H9 (cell line): ENCODE results near the gene RPS10. TPM values are rescaled to one million over a fixed set of nuclear protein-coding genes. Genes with fewer than 3 reads are reported as not detected.

Experiments used
- DNase-seq: peaks from one replicate; pipeline ENCODE4 v3.0.0-alpha.2; 2017
- H2AFZ ChIP-seq: one replicate; pipeline ENCODE4 v1.6.1; 2013; ENCODE audit warnings: mild to moderate bottlenecking, low read length, control low read depth, moderate library complexity
- H2AK5ac ChIP-seq: 2 replicates; pipeline ENCODE4 v1.6.1; 2013; ENCODE audit warnings: low read length, control low read depth, mixed read lengths; ENCODE audit not compliant: insufficient read length
- H2BK120ac ChIP-seq: one replicate; pipeline ENCODE4 v1.6.1; 2013; ENCODE audit warnings: low read depth, mild to moderate bottlenecking, low read length, control low read depth, inconsistent platforms; ENCODE audit not compliant: poor library complexity, severe bottlenecking
- H2BK12ac ChIP-seq: 2 replicates; pipeline ENCODE4 v1.6.1; 2013; ENCODE audit warnings: low read length, control low read depth, mixed read lengths, low read depth; ENCODE audit not compliant: insufficient read length
- H2BK15ac ChIP-seq: 2 replicates; pipeline ENCODE4 v1.6.1; 2013; ENCODE audit warnings: low read depth, low read length, control low read depth
- H2BK20ac ChIP-seq: one replicate; pipeline ENCODE4 v1.6.1; 2013; ENCODE audit warnings: low read depth, mild to moderate bottlenecking, low read length, control low read depth, inconsistent platforms; ENCODE audit not compliant: poor library complexity, severe bottlenecking
- H2BK5ac ChIP-seq: 2 replicates; pipeline ENCODE4 v1.6.1; 2013; ENCODE audit warnings: low read length, control low read depth, mixed read lengths; ENCODE audit not compliant: insufficient read length
- H3K14ac ChIP-seq: 2 replicates; pipeline ENCODE4 v1.6.1; 2013; ENCODE audit warnings: low read length, control low read depth; ENCODE audit not compliant: insufficient read depth
- H3K18ac ChIP-seq: 2 replicates; pipeline ENCODE4 v1.6.1; 2013; ENCODE audit warnings: low read depth, mild to moderate bottlenecking, mixed read lengths, low read length, control low read depth; ENCODE audit not compliant: insufficient read length
- H3K23ac ChIP-seq: 2 replicates; pipeline ENCODE4 v1.6.1; 2013; ENCODE audit warnings: low read length, control low read depth, mixed read lengths, low read depth; ENCODE audit not compliant: insufficient read length
- H3K23me2 ChIP-seq: 2 replicates; pipeline ENCODE4 v1.6.1; 2013; ENCODE audit warnings: low read depth, mild to moderate bottlenecking, mixed read lengths, low read length, control low read depth; ENCODE audit not compliant: insufficient read length, poor library complexity, severe bottlenecking
- H3K27ac ChIP-seq: 2 replicates; pipeline ENCODE4 v1.5.1; 2013; ENCODE audit warnings: low read length, control low read depth, mixed read lengths, low read depth; ENCODE audit not compliant: insufficient read length
- H3K27me3 ChIP-seq: 2 replicates; pipeline ENCODE4 v1.6.1; 2013; ENCODE audit warnings: low read length, control low read depth, inconsistent platforms; ENCODE audit not compliant: insufficient read depth
- H3K4ac ChIP-seq: 2 replicates; pipeline ENCODE4 v1.6.1; 2013; ENCODE audit warnings: low read depth, mild to moderate bottlenecking, control low read depth, inconsistent platforms, low read length, moderate library complexity
- H3K4me1 ChIP-seq: 2 replicates; pipeline ENCODE4 v1.6.1; 2013; ENCODE audit warnings: low read length, control low read depth, inconsistent platforms; ENCODE audit not compliant: insufficient read depth
- H3K4me2 ChIP-seq: 2 replicates; pipeline ENCODE4 v1.6.1; 2013; ENCODE audit warnings: low read length, control low read depth, mixed read lengths; ENCODE audit not compliant: insufficient read length, insufficient read depth
- H3K56ac ChIP-seq: 2 replicates; pipeline ENCODE4 v1.6.1; 2013; ENCODE audit warnings: low read depth, mild to moderate bottlenecking, mixed read lengths, low read length, control low read depth; ENCODE audit not compliant: insufficient read length
- H3K79me1 ChIP-seq: 2 replicates; pipeline ENCODE4 v1.6.1; 2013; ENCODE audit warnings: low read depth, mild to moderate bottlenecking, moderate library complexity, low read length, control low read depth, inconsistent platforms; ENCODE audit not compliant: insufficient read depth, poor library complexity, severe bottlenecking
- H3K79me2 ChIP-seq: 2 replicates; pipeline ENCODE4 v1.6.1; 2013; ENCODE audit warnings: low read length, control low read depth, inconsistent platforms; ENCODE audit not compliant: insufficient read depth
- H3K9ac ChIP-seq: 2 replicates; pipeline ENCODE4 v1.6.1; 2013; ENCODE audit warnings: low read length, control low read depth, mixed read lengths; ENCODE audit not compliant: insufficient read length; ENCODE audit errors: extremely low read depth
- H3K9me3 ChIP-seq: one replicate; pipeline ENCODE4 v1.6.1; 2013; ENCODE audit warnings: low read depth, low read length, inconsistent platforms; ENCODE audit not compliant: control insufficient read depth
- H3T11ph ChIP-seq: one replicate; pipeline ENCODE4 v1.6.1; 2013; ENCODE audit warnings: mild to moderate bottlenecking, low read length, control low read depth, inconsistent platforms
- H4K20me1 ChIP-seq: one replicate; pipeline ENCODE4 v1.6.1; 2013; ENCODE audit not compliant: control insufficient read depth, insufficient read length, insufficient read depth
- H4K5ac ChIP-seq: 2 replicates; pipeline ENCODE4 v1.6.1; 2013; ENCODE audit warnings: low read depth, mild to moderate bottlenecking, mixed read lengths, low read length, control low read depth; ENCODE audit not compliant: insufficient read length
- H4K8ac ChIP-seq: replicated peaks from 2 replicates; pipeline ENCODE4 v1.6.1; 2013; ENCODE audit warnings: low read length, control low read depth, mixed read lengths, low read depth; ENCODE audit not compliant: insufficient read length
- H4K91ac ChIP-seq: 2 replicates; pipeline ENCODE4 v1.6.1; 2013; ENCODE audit warnings: low read depth, mild to moderate bottlenecking, moderate library complexity, mixed read lengths, low read length, control low read depth; ENCODE audit not compliant: insufficient read length
- H3K27ac Mint-ChIP-seq, 3 experiments: 2 replicates in 2 of 3; 3 replicates in 1 of 3; pipeline ENCODE4 v1.8.0; 2020 to 2021; ENCODE audit warnings: mixed read lengths in 3 of 3, mild to moderate bottlenecking in 1 of 3, moderate library complexity in 1 of 3
- H3K27me3 Mint-ChIP-seq: 2 replicates; pipeline ENCODE4 v1.8.0; 2021; ENCODE audit warnings: low read depth, mild to moderate bottlenecking, moderate library complexity, mixed read lengths
- H3K36me3 Mint-ChIP-seq, 3 experiments: 2 replicates in 2 of 3; 3 replicates in 1 of 3; pipeline ENCODE4 v1.8.0; 2020 to 2021; ENCODE audit warnings: low read depth in 3 of 3, mixed read lengths in 3 of 3; ENCODE audit not compliant: insufficient read depth in 1 of 3
- H3K4me1 Mint-ChIP-seq, 2 experiments: 2 replicates each; pipeline ENCODE4 v1.8.0; 2020; ENCODE audit warnings: mixed read lengths in 2 of 2
- H3K4me3 Mint-ChIP-seq, 2 experiments: 2 replicates in 1 of 2; 3 replicates in 1 of 2; pipeline ENCODE4 v1.8.0; 2020 to 2021; ENCODE audit warnings: mild to moderate bottlenecking in 2 of 2, mixed read lengths in 2 of 2, moderate library complexity in 1 of 2
- H3K9me3 Mint-ChIP-seq, 2 experiments: 2 replicates in 1 of 2; 3 replicates in 1 of 2; pipeline ENCODE4 v1.8.0; 2020; ENCODE audit warnings: mild to moderate bottlenecking in 2 of 2, mixed read lengths in 2 of 2, moderate library complexity in 1 of 2
- WGBS: extraction: QIAGEN DNeasy Blood & Tissue Kit; methylation state at CpG from one replicate; pipeline ENCODE4 v1.1.7; 2013; ENCODE audit warnings: missing lambda C conversion rate, low lambda C conversion rate, mixed read lengths; ENCODE audit not compliant: insufficient read length; ENCODE audit errors: extremely low coverage; 5-methylcytosine and 5-hydroxymethylcytosine counted together
- total RNA-seq: library from RNA; stranded (reverse); gene quantifications from 2 replicates; pipeline ENCODE4 v1.2.1, GENCODE V29; 2021
- TF ChIP-seq, protein P1 (sequence below): fragments of 200-600 bp; sonication (generic); conservative IDR thresholded peaks from 3 replicates; pipeline ENCODE4 v1.8.0; 2021; ENCODE audit warnings: antibody characterized with exemption, mild to moderate bottlenecking

The RPS10 gene
- total RNA-seq, 1 experiment from 2014 or later = 2,330 TPM

DNA sequence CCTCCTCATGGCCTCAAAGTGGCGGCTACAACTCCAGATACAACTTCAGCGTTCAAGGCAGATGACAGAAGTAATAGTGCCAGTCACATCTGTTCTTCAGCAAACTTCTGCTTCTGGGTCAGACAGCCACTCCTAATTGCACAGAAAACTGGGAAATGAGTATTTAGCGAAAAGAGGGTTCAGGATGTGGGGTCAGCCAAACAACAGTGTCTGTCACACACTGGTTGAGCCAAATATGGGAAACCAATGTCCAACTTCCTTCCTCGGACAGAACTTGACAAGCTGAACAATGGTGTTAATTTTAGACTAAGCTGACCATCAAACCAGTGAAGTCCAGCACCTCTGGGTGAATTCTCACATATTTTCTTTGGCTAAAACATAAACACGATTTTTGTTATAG, 55.5 kb downstream of the RPS10 start:
- peaks cover 2 to 3% of the 10 kb centered on the region in 2 experiments; a peak in 2 of 4 replicates for H3K4me1 Mint-ChIP-seq
- TF ChIP-seq, protein P1, sequence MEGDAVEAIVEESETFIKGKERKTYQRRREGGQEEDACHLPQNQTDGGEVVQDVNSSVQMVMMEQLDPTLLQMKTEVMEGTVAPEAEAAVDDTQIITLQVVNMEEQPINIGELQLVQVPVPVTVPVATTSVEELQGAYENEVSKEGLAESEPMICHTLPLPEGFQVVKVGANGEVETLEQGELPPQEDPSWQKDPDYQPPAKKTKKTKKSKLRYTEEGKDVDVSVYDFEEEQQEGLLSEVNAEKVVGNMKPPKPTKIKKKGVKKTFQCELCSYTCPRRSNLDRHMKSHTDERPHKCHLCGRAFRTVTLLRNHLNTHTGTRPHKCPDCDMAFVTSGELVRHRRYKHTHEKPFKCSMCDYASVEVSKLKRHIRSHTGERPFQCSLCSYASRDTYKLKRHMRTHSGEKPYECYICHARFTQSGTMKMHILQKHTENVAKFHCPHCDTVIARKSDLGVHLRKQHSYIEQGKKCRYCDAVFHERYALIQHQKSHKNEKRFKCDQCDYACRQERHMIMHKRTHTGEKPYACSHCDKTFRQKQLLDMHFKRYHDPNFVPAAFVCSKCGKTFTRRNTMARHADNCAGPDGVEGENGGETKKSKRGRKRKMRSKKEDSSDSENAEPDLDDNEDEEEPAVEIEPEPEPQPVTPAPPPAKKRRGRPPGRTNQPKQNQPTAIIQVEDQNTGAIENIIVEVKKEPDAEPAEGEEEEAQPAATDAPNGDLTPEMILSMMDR = no peak
- H4K8ac ChIP-seq = no peak overlapping the region
- H3K4me2 ChIP-seq = no peak overlapping the region
- no peaks in the 10 kb centered on the region for H3K23me2 ChIP-seq
- no peaks in the 10 kb centered on the region for H3K4me1 ChIP-seq
- no peaks in the 10 kb centered on the region for H3K9me3 ChIP-seq
- no peak overlapping the region for H2BK120ac ChIP-seq
- no peak for DNase-seq
- no peak overlapping the region for H3K9ac ChIP-seq
- H3K56ac ChIP-seq = no peak overlapping the region
- H3K4me3 Mint-ChIP-seq = no peak overlapping the region
- H3K14ac ChIP-seq = no peak overlapping the region
- H3K79me1 ChIP-seq = peaks cover 7% of the 10 kb centered on the region
- no peak overlapping the region for H4K5ac ChIP-seq
- H3K27me3 ChIP-seq = no peaks in the 10 kb centered on the region
- no peak overlapping the region for H2BK20ac ChIP-seq
- H2BK5ac ChIP-seq = no peak overlapping the region
- no CpG with 5 or more reads among the region's 5 CpGs for WGBS
- H2AK5ac ChIP-seq = no peak overlapping the region
- peaks cover 4% of the 10 kb centered on the region; the same call in 1 of the 2 replicates for H3K79me2 ChIP-seq
- H2AFZ ChIP-seq = no peak overlapping the region
- H3T11ph ChIP-seq = no peak overlapping the region
- H4K20me1 ChIP-seq = no peaks in the 10 kb centered on the region
- no peak overlapping the region for H3K18ac ChIP-seq
- no peaks in the 10 kb centered on the region for H3K9me3 Mint-ChIP-seq
- H3K27ac Mint-ChIP-seq = peak overlapping the region in 2 of 3 experiments; percentile 14 to 40; a peak in 1 of 7 replicates
- H3K23ac ChIP-seq = no peak overlapping the region
- no peaks in the 10 kb centered on the region; the same call in 1 of the 2 replicates for H3K27me3 Mint-ChIP-seq
- no peak overlapping the region for H4K91ac ChIP-seq
- H3K27ac ChIP-seq = no peak overlapping the region
- no peak overlapping the region for H2BK12ac ChIP-seq
- no peak overlapping the region for H2BK15ac ChIP-seq
- peaks cover 3 to 6% (median 5%) of the 10 kb centered on the region in 3 experiments; a peak in 4 of 7 replicates for H3K36me3 Mint-ChIP-seq
- H3K4ac ChIP-seq = no peak overlapping the region
